Liver (tissue), 3 donors: Measurements from ENCODE around the gene LENG9.

Source experiments
- ATF3 ChIP-seq: IDR thresholded peaks from 2 replicates; pipeline ENCODE4 v1.6.1; 2016; ENCODE audit warnings: antibody characterized with exemption
- CTCF ChIP-seq: fragments of 150-350 bp; IDR thresholded peaks from 2 replicates; pipeline ENCODE4 v1.5.1; 2017; ENCODE audit warnings: improper control_type of control experiment, low read depth, low read length; ENCODE audit not compliant: missing input control
- EGR1 ChIP-seq, 2 donors: IDR thresholded peaks; 2 replicates each; pipeline ENCODE4 v1.6.1; 2016 to 2018; ENCODE audit warnings: antibody characterized with exemption in 2 of 2, low read depth in 2 of 2
- FOXA1 ChIP-seq: IDR thresholded peaks from 2 replicates; pipeline ENCODE4 v1.6.1; 2016; ENCODE audit warnings: antibody characterized with exemption
- MAX ChIP-seq: IDR thresholded peaks from 2 replicates; pipeline ENCODE4 v1.6.1; 2016; ENCODE audit warnings: antibody characterized with exemption
- RAD21 ChIP-seq, 2 donors: IDR thresholded peaks; 2 replicates each; pipeline ENCODE4 v1.6.1; 2016; ENCODE audit warnings: antibody characterized with exemption in 2 of 2, mild to moderate bottlenecking in 2 of 2
- donor health status: healthy.
- donor health status: healthy.

- TF ChIP-seq CTCF (no peak), ATF3 (no peak), MAX (no peak), EGR1 (IDR thresholded peaks at IDR 0.05; ENCODE audit: low read depth in 2 of 2) (no peak), FOXA1 (no peak), RAD21 (IDR thresholded peaks at IDR 0.05) (no peak)
These were observed at the start of gene LENG9 for GRCh38 chr19:54463531-54464043.
